ENCODE data around the gene CHST13.
"Not testable (repeated sequence)": the region's sequence is repeated elsewhere in the genome, so short reads cannot be mapped to it uniquely, and the experiment has no call there.

CHST13 gene

GRCh38 chr3:126533506-126533905 lies 9.6 kb downstream of the CHST13 start:
- H3K36me3 Mint-ChIP-seq (ENCODE audit: low read depth), result no peaks in the 10 kb centered on the region
- H3K27ac Mint-ChIP-seq, result no peak overlapping the region
- H3K9me3 Mint-ChIP-seq, result no peaks in the 10 kb centered on the region
- H3K4me3 Mint-ChIP-seq, result no peak overlapping the region
- TF ChIP-seq, protein P1, sequence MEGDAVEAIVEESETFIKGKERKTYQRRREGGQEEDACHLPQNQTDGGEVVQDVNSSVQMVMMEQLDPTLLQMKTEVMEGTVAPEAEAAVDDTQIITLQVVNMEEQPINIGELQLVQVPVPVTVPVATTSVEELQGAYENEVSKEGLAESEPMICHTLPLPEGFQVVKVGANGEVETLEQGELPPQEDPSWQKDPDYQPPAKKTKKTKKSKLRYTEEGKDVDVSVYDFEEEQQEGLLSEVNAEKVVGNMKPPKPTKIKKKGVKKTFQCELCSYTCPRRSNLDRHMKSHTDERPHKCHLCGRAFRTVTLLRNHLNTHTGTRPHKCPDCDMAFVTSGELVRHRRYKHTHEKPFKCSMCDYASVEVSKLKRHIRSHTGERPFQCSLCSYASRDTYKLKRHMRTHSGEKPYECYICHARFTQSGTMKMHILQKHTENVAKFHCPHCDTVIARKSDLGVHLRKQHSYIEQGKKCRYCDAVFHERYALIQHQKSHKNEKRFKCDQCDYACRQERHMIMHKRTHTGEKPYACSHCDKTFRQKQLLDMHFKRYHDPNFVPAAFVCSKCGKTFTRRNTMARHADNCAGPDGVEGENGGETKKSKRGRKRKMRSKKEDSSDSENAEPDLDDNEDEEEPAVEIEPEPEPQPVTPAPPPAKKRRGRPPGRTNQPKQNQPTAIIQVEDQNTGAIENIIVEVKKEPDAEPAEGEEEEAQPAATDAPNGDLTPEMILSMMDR (IDR thresholded peaks at IDR 0.05; ENCODE audit: unreplicated experiment in 3 of 3), result no peak
- H3K4me1 Mint-ChIP-seq, result no peaks in the 10 kb centered on the region
- H3K27me3 Mint-ChIP-seq (ENCODE audit: low read depth), result peaks cover 57% of the 10 kb centered on the region

DNA sequence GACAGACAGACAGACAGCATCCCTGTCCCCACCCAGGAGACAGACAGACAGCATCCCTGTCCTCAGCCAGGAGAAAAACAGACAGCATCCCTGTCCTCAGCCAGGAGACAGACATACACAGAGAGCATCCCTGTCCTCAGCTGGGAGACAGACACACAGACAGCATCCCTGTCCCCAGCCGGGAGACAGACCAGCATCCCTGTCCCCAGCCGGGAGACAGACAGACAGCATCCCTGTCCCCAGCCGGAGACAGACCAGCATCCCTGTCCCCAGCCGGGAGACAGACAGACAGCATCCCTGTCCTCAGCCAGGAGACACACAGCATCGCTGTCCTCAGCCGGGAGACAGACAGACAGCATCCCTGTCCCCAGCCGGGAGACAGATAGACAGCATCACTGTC lies 10.8 kb downstream of the CHST13 start:
- not testable (repeated sequence) for H3K27ac Mint-ChIP-seq; H3K4me1 Mint-ChIP-seq; H3K9me3 Mint-ChIP-seq; H3K4me3 Mint-ChIP-seq; H3K36me3 Mint-ChIP-seq (ENCODE audit: low read depth)
- H3K27me3 Mint-ChIP-seq (ENCODE audit: low read depth), result peaks cover 57% of the 10 kb centered on the region

- Mint-ChIP-seq H3K9me3 (no peaks in the 10 kb centered on the region), H3K27me3 (ENCODE audit: low read depth) (peaks cover 63% of the 10 kb centered on the region), H3K4me1 (peaks cover 4% of the 10 kb centered on the region), H3K27ac (no peak overlapping the region), H3K4me3 (no peak overlapping the region), H3K36me3 (ENCODE audit: low read depth) (no peaks in the 10 kb centered on the region)
- TF ChIP-seq, protein P1 (IDR thresholded peaks at IDR 0.05; ENCODE audit: unreplicated experiment in 3 of 3), result no peak
Observed at GRCh38 chr3:126535636-126536035, 11.7 kb downstream of the CHST13 start.

- Mint-ChIP-seq H3K36me3 (ENCODE audit: low read depth) (no peaks in the 10 kb centered on the region), H3K4me1 (peaks cover 9% of the 10 kb centered on the region), H3K27ac (no peak overlapping the region), H3K4me3 (no peak overlapping the region), H3K9me3 (no peaks in the 10 kb centered on the region), H3K27me3 (ENCODE audit: low read depth) (peaks cover 68% of the 10 kb centered on the region)
- TF ChIP-seq, protein P1 (IDR thresholded peaks at IDR 0.05; ENCODE audit: unreplicated experiment in 3 of 3), result no peak
Observed at GRCh38 chr3:126536126-126536525, 12.2 kb downstream of the CHST13 start.

DNA sequence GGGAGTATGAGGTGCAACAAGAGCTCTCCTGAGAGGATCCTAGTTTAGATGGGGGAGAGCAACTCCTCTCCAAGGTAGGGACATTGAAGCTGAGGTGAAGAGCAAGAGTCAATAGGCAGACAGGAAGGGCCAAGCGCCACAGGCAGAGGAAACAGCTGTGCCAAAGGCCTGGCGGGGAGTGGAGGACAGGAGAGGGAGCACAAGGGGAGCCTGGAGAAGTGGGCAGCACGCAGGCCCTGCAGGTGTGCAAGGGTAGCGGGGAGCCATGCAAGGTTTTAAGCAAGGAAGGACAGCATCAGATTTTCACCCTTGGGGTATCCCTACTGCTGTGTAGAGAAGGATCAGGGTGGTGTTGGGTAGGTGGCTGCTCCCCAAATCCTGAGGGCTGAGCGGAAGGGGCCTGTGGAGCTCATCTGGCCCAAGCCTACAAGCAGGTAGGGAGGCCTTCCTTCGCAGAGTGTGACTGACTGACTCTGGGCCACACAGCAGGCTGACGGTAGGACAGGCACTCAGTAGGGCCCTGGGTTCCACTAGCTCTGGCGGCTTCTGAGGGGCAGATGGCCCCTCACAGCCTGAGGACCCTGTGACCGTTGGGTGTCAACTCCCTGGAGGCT lies 13.3 kb downstream of the CHST13 start:
- Mint-ChIP-seq H3K4me1 (peaks cover 11% of the 10 kb centered on the region), H3K9me3 (no peaks in the 10 kb centered on the region), H3K4me3 (no peak overlapping the region), H3K36me3 (ENCODE audit: low read depth) (no peaks in the 10 kb centered on the region), H3K27me3 (ENCODE audit: low read depth) (peaks cover 66% of the 10 kb centered on the region), H3K27ac (no peak overlapping the region)
- TF ChIP-seq, protein P1 (IDR thresholded peaks at IDR 0.05; ENCODE audit: unreplicated experiment in 3 of 3), result no peak

DNA sequence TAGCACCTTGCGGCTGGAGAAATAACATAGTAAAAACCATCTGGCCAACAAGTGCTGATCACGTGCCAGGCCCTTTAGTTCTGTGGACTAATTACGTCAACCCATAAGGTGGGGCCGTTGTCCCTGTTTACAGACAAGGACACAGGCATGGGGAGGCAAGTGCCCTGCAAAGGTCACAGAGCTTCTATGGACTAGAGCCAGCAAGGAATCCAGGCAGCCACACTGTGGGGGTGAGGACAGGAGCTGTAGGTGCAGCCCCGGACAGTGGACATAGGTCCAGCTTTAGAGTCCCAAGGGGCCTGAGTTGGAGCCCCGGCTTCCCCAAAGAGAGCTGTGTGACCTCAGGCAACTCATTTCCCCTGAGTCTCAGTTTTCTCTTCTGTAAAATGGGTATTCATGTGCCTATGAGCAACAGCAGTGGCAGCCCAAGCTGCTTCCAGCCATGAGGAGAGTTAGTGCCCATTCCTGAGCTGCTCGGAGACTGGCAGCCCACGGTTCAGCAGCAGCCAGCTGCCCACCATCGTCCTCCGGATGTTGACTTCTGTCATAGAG lies 13.9 kb downstream of the CHST13 start:
- Mint-ChIP-seq H3K27me3 (ENCODE audit: low read depth) (peaks cover 62% of the 10 kb centered on the region), H3K4me3 (no peak overlapping the region), H3K9me3 (no peaks in the 10 kb centered on the region), H3K36me3 (ENCODE audit: low read depth) (no peaks in the 10 kb centered on the region), H3K4me1 (peaks cover 11% of the 10 kb centered on the region), H3K27ac (no peak overlapping the region)
- TF ChIP-seq, protein P1 (IDR thresholded peaks at IDR 0.05; ENCODE audit: unreplicated experiment in 3 of 3), result no peak
